Activated CD8-positive, alpha-beta memory T cell treated with anti-CD3 and anti-CD28 coated beads for 36 hours (primary cell): Measurements from ENCODE around the gene DACH2. TPM values are rescaled to one million over a fixed set of nuclear protein-coding genes. Genes with fewer than 3 reads are reported as not detected.

Source experiments
- CTCF ChIA-PET: fragments of 350-600 bp; sonication (Branson Sonifier 250); formaldehyde crosslinking; loops from one replicate; lab custom pipeline; 2021; ENCODE audit warnings: antibody characterized with exemption; lab: Charles Lee
- POLR2A ChIA-PET: fragments of 350-600 bp; sonication (Branson Sonifier 250); formaldehyde crosslinking; loops from one replicate; lab custom pipeline; 2021; ENCODE audit warnings: antibody characterized with exemption; lab: Charles Lee
- total RNA-seq, 2 experiments: library from RNA; stranded (reverse); gene quantifications; one replicate each; pipeline ENCODE4 v1.2.3, GENCODE V29; 2021

The DACH2 gene
- total RNA-seq, 2 experiments from 2014 or later: not detected

DNA sequence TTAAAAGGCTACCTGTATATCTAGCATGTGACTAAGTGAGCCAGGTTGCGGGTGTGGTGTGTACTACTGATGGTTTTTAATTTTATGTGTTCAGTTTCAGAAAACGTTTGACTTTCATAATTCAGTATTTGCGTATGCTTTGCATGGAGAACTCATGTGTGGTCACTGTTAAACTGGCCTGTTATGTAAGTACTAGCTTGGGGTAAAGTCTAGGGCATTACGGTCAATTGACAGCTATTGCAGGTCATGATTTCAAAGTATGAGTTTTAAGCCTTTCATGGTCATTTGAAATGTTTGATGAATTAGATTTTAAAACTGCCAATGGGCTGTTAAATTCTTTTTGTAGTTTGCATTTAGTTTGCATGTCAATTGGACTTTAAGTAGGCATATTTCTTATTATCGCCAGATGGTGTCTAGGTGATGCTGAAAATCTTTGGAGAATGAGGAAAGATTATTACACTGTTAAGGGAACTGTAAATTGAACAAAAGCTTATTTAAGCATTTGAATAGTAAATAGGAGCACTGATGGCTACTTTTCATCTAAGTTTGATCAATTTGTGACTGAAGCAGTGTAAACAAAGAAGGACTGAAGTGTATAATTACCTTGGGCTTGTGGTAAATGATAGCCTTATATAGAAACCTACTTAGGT is 563.4 kb downstream of the DACH2 start:
- POLR2A ChIA-PET: no interaction called here
- CTCF ChIA-PET: no interaction called here

GRCh38 chrX:86714441-86714840 is 566.2 kb downstream of the DACH2 start:
- POLR2A ChIA-PET: no interaction called here
- CTCF ChIA-PET: no interaction called here

- POLR2A ChIA-PET: no interaction called here
These were observed 576.0 kb downstream of the DACH2 start for GRCh38 chrX:86724277-86724676.

DNA sequence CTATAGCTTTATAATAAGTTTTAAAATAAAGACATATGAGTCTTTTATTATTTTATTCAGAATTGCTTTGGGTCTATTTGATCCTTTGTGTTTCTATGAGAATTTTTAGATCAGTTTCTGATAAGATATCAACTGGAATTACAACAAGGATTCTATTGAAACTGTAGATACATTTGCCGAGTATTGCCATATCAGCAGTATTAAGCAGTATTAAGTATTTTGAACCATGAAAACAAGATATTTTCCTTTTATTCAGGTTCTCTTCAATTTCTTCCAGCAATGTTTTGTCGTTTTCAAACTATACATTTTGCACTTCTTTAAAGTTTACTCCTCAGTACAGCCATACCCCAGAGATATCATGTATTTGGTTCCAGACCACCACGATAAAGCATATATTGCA is 598.8 kb downstream of the DACH2 start:
- ChIA-PET CTCF (no interaction called here), POLR2A (no interaction called here)

More at GRCh38 chrX:86724277-86724676, 576.0 kb downstream of the DACH2 start:
- CTCF ChIA-PET: no interaction called here

- CTCF ChIA-PET: no interaction called here
- POLR2A ChIA-PET: no interaction called here
These were observed 657.0 kb downstream of the DACH2 start for GRCh38 chrX:86805241-86805640.

GRCh38 chrX:86806786-86807185 is 658.5 kb downstream of the DACH2 start:
- ChIA-PET CTCF (no interaction called here), POLR2A (no interaction called here)

GRCh38 chrX:86809651-86810050 is 661.4 kb downstream of the DACH2 start:
- ChIA-PET CTCF (no interaction called here), POLR2A (no interaction called here)

DNA sequence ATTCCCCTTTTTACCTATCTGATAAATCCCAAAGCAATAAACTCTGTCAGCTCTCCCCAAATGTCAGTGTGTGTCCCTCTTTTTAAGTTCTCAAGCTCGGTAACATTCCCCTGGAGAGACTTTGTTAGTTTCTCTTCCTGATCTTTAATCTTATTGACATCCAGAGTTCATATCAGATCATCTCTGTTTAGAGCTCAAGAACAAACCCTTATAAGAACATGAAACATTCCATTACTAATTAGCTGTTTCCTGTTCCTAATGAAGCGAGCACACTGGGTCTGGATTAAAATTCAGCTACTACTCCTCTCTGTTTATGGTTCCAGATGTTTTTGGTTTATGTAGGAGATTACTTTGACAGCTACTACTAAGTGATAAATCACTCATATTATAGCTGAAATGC is 681.5 kb downstream of the DACH2 start:
- POLR2A ChIA-PET: no interaction called here

GRCh38 chrX:86830685-86831084 is 682.4 kb downstream of the DACH2 start:
- ChIA-PET CTCF (no interaction called here), POLR2A (no interaction called here)

More for the DNA sequence above, 681.5 kb downstream of the DACH2 start:
- CTCF ChIA-PET: no interaction called here

GRCh38 chrX:86845101-86845500 is 696.9 kb downstream of the DACH2 start:
- POLR2A ChIA-PET: no interaction called here
- CTCF ChIA-PET: no interaction called here

Other genes with a start within 250 kb of the DACH2 start
- 10 to 100 TPM; 12.0 to 15.2 TPM for gene CHM, start 100.9 kb upstream of the DACH2 start, total RNA-seq